ENCODE measurements around the gene CDKN1C.

The CDKN1C gene

DNA sequence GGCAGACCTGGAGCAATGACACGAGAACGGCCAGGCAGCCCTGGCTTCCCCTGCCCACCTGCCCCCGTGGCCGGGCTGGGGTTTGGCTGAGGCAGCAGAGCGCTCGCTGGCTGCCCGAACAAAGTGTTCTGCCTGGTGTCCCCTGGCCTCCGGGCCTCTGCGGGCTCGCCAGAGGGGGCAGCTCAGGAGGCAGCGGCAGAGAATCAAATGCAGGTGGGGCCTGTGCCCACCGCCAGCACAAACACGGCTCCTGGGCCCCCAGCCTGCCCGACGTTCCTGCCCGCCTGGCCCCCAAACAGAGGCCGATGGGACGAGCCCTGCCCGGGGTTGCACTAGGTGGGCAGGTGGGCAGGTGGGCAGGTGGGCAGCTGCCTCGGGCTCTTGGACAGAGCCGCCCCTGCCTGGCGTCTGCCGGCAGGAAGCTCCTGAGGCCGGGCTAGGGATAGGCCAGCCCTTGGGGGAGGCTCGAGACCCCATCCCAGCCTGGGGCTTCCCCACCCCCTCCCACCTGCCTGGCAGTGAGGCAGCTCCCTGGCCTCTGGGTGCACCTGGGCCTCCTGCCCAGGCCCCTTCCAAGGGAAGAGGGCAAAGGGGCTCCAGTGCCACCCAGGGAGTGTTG is 46.8 kb downstream of the CDKN1C start:
- no peak overlapping the region for H3K4me3 ChIP-seq (ENCODE audit: low read depth, low read length)
- no peak for DNase-seq (ENCODE audit: low read depth)
- TF ChIP-seq MYC (IDR thresholded peaks at IDR 0.05; ENCODE audit: low read depth, low read length), result no peak
- TF ChIP-seq POLR2A (IDR thresholded peaks at IDR 0.05; ENCODE audit: extremely low read depth, insufficient read length), result no peak
- TF ChIP-seq, protein P1, sequence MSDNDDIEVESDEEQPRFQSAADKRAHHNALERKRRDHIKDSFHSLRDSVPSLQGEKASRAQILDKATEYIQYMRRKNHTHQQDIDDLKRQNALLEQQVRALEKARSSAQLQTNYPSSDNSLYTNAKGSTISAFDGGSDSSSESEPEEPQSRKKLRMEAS (IDR thresholded peaks at IDR 0.05; ENCODE audit: low read depth, low read length), result no peak
- TF ChIP-seq, protein P2, sequence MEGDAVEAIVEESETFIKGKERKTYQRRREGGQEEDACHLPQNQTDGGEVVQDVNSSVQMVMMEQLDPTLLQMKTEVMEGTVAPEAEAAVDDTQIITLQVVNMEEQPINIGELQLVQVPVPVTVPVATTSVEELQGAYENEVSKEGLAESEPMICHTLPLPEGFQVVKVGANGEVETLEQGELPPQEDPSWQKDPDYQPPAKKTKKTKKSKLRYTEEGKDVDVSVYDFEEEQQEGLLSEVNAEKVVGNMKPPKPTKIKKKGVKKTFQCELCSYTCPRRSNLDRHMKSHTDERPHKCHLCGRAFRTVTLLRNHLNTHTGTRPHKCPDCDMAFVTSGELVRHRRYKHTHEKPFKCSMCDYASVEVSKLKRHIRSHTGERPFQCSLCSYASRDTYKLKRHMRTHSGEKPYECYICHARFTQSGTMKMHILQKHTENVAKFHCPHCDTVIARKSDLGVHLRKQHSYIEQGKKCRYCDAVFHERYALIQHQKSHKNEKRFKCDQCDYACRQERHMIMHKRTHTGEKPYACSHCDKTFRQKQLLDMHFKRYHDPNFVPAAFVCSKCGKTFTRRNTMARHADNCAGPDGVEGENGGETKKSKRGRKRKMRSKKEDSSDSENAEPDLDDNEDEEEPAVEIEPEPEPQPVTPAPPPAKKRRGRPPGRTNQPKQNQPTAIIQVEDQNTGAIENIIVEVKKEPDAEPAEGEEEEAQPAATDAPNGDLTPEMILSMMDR (IDR thresholded peaks at IDR 0.05; ENCODE audit: low read depth, low read length), result no peak

DNA sequence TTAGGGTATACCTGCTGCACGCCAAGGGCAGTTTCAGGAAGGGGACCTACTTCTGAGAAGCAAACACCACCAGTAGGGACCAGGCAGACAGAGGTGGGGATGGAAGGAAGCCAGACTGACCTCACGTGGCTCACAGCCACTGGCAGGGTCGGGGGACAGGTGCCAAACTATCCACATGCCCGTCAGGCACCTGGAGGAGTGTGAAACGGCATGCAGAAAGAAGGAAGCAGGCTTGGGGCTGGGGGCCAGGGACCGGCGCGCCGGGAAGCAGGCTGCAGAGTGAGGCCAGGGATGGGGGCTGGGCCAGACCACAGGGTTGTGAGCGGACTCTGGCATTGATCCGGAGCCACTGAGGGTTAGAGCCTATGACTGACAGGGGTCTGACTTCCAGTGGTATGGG is 47.5 kb downstream of the CDKN1C start:
- TF ChIP-seq MYC (IDR thresholded peaks at IDR 0.05; ENCODE audit: low read depth, low read length), result no peak
- no peak overlapping the region for H3K4me3 ChIP-seq (ENCODE audit: low read depth, low read length)
- DNase-seq (ENCODE audit: low read depth), result no peak

DNA sequence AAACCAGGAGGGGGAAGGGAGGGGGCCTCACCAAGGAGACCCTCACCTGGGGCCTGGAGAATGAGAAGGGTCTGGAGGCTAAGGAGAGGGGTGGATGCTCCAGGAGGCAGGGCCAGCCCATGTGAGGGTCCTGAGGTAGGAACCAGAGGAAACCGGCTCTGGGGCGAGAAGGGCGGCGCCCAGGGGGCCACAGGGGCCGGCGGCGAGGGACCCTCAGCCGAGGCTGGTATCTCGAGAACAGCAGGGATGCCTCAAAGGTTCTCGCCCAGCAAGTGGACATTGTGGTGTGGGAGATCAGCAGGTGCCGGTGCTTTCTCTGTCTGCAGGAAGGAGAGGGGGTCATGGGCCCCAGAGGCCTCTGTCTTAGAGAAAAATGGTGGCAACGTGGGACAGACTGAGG is 47.9 kb downstream of the CDKN1C start:
- TF ChIP-seq, protein P2 (IDR thresholded peaks at IDR 0.05; ENCODE audit: low read depth, low read length), result no peak
- TF ChIP-seq, protein P1 (IDR thresholded peaks at IDR 0.05; ENCODE audit: low read depth, low read length), result no peak
- TF ChIP-seq POLR2A (IDR thresholded peaks at IDR 0.05; ENCODE audit: extremely low read depth, insufficient read length), result no peak
- TF ChIP-seq MYC (IDR thresholded peaks at IDR 0.05; ENCODE audit: low read depth, low read length), result no peak
- no peak overlapping the region for H3K4me3 ChIP-seq (ENCODE audit: low read depth, low read length)
- no peak for DNase-seq (ENCODE audit: low read depth)

DNA sequence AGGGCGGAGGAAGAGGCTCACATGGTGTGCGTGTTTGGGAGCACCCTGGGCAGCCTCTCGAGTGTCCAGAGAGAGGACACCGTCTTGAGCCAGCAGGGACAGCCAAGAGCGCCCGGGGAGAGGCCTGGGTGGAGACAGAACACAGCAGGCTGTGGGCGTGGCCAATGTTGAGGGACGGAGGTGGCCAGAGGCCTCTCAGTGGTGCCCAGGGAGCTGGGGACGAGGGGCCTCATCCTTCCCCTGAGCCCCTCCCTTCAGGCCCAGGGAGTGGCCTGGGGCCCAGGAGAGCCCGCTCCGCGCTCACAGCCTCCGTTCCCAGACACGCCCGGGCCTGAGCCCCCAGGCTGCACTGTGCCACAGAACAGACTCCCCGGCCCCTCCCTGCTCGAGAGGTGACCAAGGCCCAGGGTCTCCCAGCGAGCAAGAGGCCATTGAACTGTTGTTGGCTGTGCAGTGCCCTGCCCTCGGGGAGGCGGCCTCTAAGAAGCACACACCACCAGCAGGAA is 48.4 kb downstream of the CDKN1C start:
- H3K4me3 ChIP-seq (ENCODE audit: low read depth, low read length), result no peak overlapping the region
- DNase-seq (ENCODE audit: low read depth), result peak; percentile 18
- no peak for TF ChIP-seq POLR2A (IDR thresholded peaks at IDR 0.05; ENCODE audit: extremely low read depth, insufficient read length)
- TF ChIP-seq, protein P2 (IDR thresholded peaks at IDR 0.05; ENCODE audit: low read depth, low read length), result no peak
- TF ChIP-seq MYC (IDR thresholded peaks at IDR 0.05; ENCODE audit: low read depth, low read length), result no peak
- TF ChIP-seq, protein P1 (IDR thresholded peaks at IDR 0.05; ENCODE audit: low read depth, low read length), result no peak

DNA sequence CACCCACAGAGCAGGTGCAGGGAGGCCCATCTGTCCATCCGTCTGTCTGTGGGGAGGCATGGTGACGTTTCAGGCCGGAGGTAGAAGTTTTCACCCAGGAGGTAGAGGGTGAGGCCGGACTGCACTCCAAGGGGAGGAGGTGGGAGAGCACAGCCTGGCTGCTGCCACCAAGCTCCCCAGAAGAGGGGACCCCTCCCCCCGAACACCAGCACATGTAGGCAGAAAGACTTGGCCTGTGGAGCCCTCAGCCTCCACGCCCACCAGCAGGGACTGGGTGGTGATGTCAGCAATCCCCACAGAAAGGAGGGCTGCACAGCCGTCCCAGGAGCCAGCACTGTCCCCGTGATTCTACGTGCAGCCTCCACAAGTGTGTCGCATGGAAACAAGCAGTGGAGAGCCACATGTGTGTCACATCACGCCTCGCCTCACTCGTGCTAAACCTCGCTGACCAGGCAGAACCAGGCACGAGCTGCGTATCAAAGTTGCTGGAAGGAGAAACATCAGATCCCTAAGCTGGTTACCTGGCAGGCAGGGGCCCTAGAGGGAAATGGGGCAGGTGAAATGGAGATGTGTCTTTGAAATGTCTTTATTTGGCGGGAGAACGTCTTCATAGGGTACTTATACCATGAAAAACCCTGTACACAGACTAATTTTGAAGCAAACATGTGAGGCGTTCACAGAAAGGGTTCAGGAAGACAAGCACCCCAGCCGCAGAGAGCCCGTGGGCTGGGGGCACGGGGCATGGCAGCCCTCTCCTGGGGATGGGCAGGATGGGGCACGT is 49.1 kb downstream of the CDKN1C start:
- TF ChIP-seq MYC (IDR thresholded peaks at IDR 0.05; ENCODE audit: low read depth, low read length) (no peak), POLR2A (IDR thresholded peaks at IDR 0.05; ENCODE audit: extremely low read depth, insufficient read length) (no peak)
- TF ChIP-seq, protein P1 (IDR thresholded peaks at IDR 0.05; ENCODE audit: low read depth, low read length), result no peak
- TF ChIP-seq, protein P2 (IDR thresholded peaks at IDR 0.05; ENCODE audit: low read depth, low read length), result no peak
- no peak for DNase-seq (ENCODE audit: low read depth)
- H3K4me3 ChIP-seq (ENCODE audit: low read depth, low read length), result no peak overlapping the region

DNA sequence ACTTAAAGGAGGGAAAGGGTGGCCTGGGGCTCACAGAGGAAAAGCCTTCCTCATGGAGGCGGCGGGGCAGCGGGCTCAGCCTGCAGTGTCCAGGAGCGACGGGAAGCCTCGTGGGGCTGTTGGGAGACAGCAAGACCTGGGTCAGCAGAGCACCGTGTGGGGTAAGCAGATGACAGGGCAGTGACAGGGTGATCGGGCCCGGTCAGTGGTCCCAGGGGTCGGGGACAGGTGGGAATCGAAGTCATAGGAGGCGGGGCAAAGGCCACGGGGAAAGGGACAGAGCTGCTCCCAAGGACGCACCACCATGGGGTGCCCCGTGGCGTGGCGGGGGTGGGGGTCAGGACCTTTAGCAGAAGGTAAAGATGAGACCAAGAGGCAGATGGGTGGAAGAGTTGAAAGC is 49.8 kb downstream of the CDKN1C start:
- no peak overlapping the region for H3K4me3 ChIP-seq (ENCODE audit: low read depth, low read length)
- no peak for TF ChIP-seq POLR2A (IDR thresholded peaks at IDR 0.05; ENCODE audit: extremely low read depth, insufficient read length)
- no peak for DNase-seq (ENCODE audit: low read depth)
